Transverse colon (tissue), 3 donors: ENCODE results near the gene KIF21A.

ENCODE experiments used
- POLR2A ChIP-seq: fragments of 450-650 bp; IDR thresholded peaks from one replicate; pipeline ENCODE4 v1.6.1; 2016; ENCODE audit warnings: antibody characterized with exemption, mild to moderate bottlenecking, moderate library complexity
- POLR2AphosphoS5 ChIP-seq, 3 donors: sonication (generic); formaldehyde crosslinking; IDR thresholded peaks; one replicate each; pipeline ENCODE4 v1.6.1; 2016; ENCODE audit warnings: antibody characterized with exemption in 3 of 3

- TF ChIP-seq POLR2A (no peak), POLR2AphosphoS5 (IDR thresholded peaks at IDR 0.05) (no peak)
Measured at GRCh38 chr12:39369756-39370155, 73.2 kb downstream of the KIF21A start.
